ENCODE data around the gene XPNPEP2. TPM values are rescaled to one million over a fixed set of nuclear protein-coding genes. Genes with fewer than 3 reads are reported as not detected.
"Not testable (repeated sequence)": the region's sequence is repeated elsewhere in the genome, so short reads cannot be mapped to it uniquely, and the experiment has no call there.

The XPNPEP2 gene
- total RNA-seq, 2 donors from 2014 or later = 0.20 to 0.31 TPM

DNA sequence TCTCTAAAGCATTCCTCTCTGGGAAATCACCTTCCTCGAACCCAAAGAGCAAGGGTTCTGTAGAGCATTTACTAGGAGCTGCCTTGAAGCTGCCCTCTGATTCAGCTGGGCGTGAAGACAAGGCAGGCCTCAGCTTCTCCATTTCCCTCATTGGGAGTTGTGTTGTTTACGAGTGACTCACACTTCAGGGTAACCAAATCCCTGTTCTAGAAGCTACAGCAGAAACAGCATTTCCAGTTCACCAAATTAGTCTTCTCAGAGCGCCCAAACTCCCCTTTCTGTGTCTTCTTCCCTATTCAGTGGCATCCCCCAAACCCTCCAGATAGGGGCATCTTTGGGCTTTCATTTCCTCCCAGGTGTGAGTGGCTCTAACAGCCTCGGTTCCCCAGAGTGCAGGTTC, 863 bp upstream of the XPNPEP2 start:
- Histone ChIP-seq H3K4me3 (ENCODE audit: low read length) (no peak overlapping the region), H3K9ac (ENCODE audit: extremely low read depth, low read length, poor library complexity, severe bottlenecking) (no peak overlapping the region), H3K4me1 (ENCODE audit: control insufficient read depth, insufficient read depth, low read length) (no peaks in the 10 kb centered on the region), H3K27me3 (ENCODE audit: control insufficient read depth, insufficient read depth, low read length, poor library complexity, severe bottlenecking) (no peaks in the 10 kb centered on the region), H3K36me3 (ENCODE audit: control insufficient read depth, insufficient read depth, low read length) (no peaks in the 10 kb centered on the region), H3K27ac (ENCODE audit: low read depth, low read length) (no peak overlapping the region), H3K9me3 (ENCODE audit: control insufficient read depth, low read length) (no peaks in the 10 kb centered on the region)
- Mint-ChIP-seq H3K4me1 (peaks cover 22% of the 10 kb centered on the region), H3K36me3 (ENCODE audit: low read depth) (no peaks in the 10 kb centered on the region), H3K4me3 (no peak overlapping the region), H3K27ac (no peak overlapping the region), H3K27me3 (ENCODE audit: insufficient read depth) (peaks cover 11% of the 10 kb centered on the region), H3K9me3 (no peaks in the 10 kb centered on the region)
- 86 to 95% methylated on average over 4 to 5 of the region's 5 CpGs for WGBS, 2 experiments (ENCODE audit: insufficient coverage in 1 of 2, insufficient read length in 1 of 2)
- DNase-seq = no peak
- no peak for TF ChIP-seq CTCF (conservative IDR thresholded peaks at IDR 0.05)

GRCh38 chrX:129739578-129739977, 799 bp downstream of the XPNPEP2 start:
- no peaks in the 10 kb centered on the region for H3K36me3 Mint-ChIP-seq (ENCODE audit: low read depth)
- TF ChIP-seq CTCF (conservative IDR thresholded peaks at IDR 0.05) = no peak
- DNase-seq = no peak
- H3K9ac ChIP-seq (ENCODE audit: extremely low read depth, low read length, poor library complexity, severe bottlenecking) = no peak overlapping the region
- H3K36me3 ChIP-seq (ENCODE audit: control insufficient read depth, insufficient read depth, low read length) = no peaks in the 10 kb centered on the region
- no peaks in the 10 kb centered on the region for H3K27me3 ChIP-seq (ENCODE audit: control insufficient read depth, insufficient read depth, low read length, poor library complexity, severe bottlenecking)
- no peaks in the 10 kb centered on the region for H3K9me3 Mint-ChIP-seq
- H3K4me3 ChIP-seq (ENCODE audit: low read length) = no peak overlapping the region
- peaks cover 14% of the 10 kb centered on the region for H3K27me3 Mint-ChIP-seq (ENCODE audit: insufficient read depth)
- peak overlapping the region; percentile 27 for H3K27ac Mint-ChIP-seq
- no peaks in the 10 kb centered on the region for H3K4me1 ChIP-seq (ENCODE audit: control insufficient read depth, insufficient read depth, low read length)
- no peak overlapping the region for H3K4me3 Mint-ChIP-seq
- H3K27ac ChIP-seq (ENCODE audit: low read depth, low read length) = no peak overlapping the region
- WGBS, 2 experiments (ENCODE audit: insufficient coverage in 1 of 2, insufficient read length in 1 of 2) = 75 to 86% methylated on average over 4 of the region's 4 CpGs
- H3K4me1 Mint-ChIP-seq = peaks cover 22% of the 10 kb centered on the region
- no peaks in the 10 kb centered on the region for H3K9me3 ChIP-seq (ENCODE audit: control insufficient read depth, low read length)

DNA sequence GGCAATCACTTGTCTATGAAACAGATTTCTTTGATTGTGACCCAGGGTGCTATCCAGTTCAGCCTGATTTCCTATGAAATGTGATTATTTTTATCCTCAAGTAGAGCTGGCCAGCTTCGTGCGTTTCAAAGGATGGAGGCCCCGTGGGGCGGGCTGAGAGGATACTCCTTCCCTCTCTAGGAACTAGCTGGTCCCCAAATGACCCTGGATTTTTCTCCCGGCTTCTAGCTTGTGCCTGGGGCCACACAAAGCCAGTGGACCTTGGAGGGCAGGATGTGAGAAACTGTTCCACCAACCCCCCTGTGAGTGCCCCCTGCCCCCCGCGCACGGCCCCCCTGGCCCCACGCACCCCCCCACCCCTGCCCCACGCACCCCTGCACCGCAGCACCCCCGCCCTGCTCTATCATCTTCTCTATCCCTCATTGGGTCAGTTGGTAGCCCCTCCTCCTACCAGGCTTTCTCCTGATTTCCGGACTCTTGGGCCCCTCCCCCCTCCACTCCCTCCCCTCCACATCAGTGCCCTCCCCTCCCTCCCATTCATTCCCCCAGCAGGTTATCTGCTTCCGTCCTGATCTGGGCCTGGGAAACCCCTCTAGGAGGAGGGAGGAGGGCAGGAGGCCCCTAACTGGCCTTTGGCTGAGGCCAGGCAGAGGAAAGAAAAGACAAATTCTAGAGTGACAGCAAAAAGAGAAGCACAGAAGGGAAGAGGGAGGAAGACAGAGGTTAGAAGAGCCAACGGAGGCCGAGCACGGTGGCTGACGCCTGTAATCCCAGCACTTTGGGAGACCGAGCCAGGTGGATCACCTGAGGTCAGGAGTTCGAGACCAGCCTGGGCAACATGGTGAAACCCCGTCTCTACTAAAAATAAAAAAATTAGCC, 3.3 kb downstream of the XPNPEP2 start:
- Histone ChIP-seq H3K9me3 (ENCODE audit: control insufficient read depth, low read length) (no peaks in the 10 kb centered on the region), H3K27ac (ENCODE audit: low read depth, low read length) (no peak overlapping the region), H3K36me3 (ENCODE audit: control insufficient read depth, insufficient read depth, low read length) (no peaks in the 10 kb centered on the region), H3K4me1 (ENCODE audit: control insufficient read depth, insufficient read depth, low read length) (no peaks in the 10 kb centered on the region), H3K4me3 (ENCODE audit: low read length) (no peak overlapping the region), H3K9ac (ENCODE audit: extremely low read depth, low read length, poor library complexity, severe bottlenecking) (no peak overlapping the region), H3K27me3 (ENCODE audit: control insufficient read depth, insufficient read depth, low read length, poor library complexity, severe bottlenecking) (no peaks in the 10 kb centered on the region)
- Mint-ChIP-seq H3K36me3 (ENCODE audit: low read depth) (no peaks in the 10 kb centered on the region), H3K4me3 (no peak overlapping the region), H3K27me3 (ENCODE audit: insufficient read depth) (peaks cover 14% of the 10 kb centered on the region), H3K4me1 (peaks cover 10% of the 10 kb centered on the region), H3K9me3 (no peaks in the 10 kb centered on the region), H3K27ac (peak overlapping the region; percentile 54)
- DNase-seq = peak; percentile 87
- TF ChIP-seq CTCF (conservative IDR thresholded peaks at IDR 0.05) = no peak
- 46 to 64% methylated on average over 6 to 13 of the region's 21 CpGs for WGBS, 2 experiments (ENCODE audit: insufficient coverage in 1 of 2, insufficient read length in 1 of 2)

DNA sequence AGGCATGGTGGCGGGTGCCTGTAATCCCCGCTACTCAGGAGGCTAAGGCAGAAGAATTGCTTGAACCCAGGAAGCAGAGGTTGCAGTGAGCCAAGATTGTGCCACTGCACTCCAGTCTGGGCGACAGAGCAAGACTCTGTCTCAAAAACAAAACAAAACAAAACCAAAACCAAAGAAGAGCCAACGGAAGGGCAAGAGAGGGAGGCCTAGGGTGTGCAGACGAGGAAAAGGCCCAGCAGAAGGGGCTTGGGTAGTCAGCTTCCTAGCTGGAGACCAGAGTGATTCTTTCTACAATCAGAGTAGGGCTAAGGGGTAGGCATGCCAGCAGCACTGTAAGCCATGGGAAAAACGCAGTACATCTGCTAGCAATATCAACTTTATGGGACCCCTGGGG, 4.0 kb downstream of the XPNPEP2 start:
- H3K36me3 Mint-ChIP-seq (ENCODE audit: low read depth); H3K9ac ChIP-seq (ENCODE audit: extremely low read depth, low read length, poor library complexity, severe bottlenecking); H3K27me3 ChIP-seq (ENCODE audit: control insufficient read depth, insufficient read depth, low read length, poor library complexity, severe bottlenecking); DNase-seq; H3K27ac ChIP-seq (ENCODE audit: low read depth, low read length); H3K36me3 ChIP-seq (ENCODE audit: control insufficient read depth, insufficient read depth, low read length); H3K4me1 ChIP-seq (ENCODE audit: control insufficient read depth, insufficient read depth, low read length); H3K4me3 ChIP-seq (ENCODE audit: low read length); H3K9me3 ChIP-seq (ENCODE audit: control insufficient read depth, low read length); H3K4me3 Mint-ChIP-seq; H3K9me3 Mint-ChIP-seq; H3K27ac Mint-ChIP-seq: not testable (repeated sequence)
- peaks cover 12% of the 10 kb centered on the region for H3K27me3 Mint-ChIP-seq (ENCODE audit: insufficient read depth)
- H3K4me1 Mint-ChIP-seq = peaks cover 11% of the 10 kb centered on the region
- 85 to 92% methylated on average over 2 to 5 of the region's 6 CpGs for WGBS, 2 experiments (ENCODE audit: insufficient coverage in 1 of 2, insufficient read length in 1 of 2)

Measured in endodermal cell (in vitro differentiated cells).